T-cell (primary cell): ENCODE data around the gene ORC3. TPM values are rescaled to one million over a fixed set of nuclear protein-coding genes. Genes with fewer than 3 reads are reported as not detected.
A peak's percentile ranks its signal among the peaks of the same experiment; 100 is the strongest.
"Not testable (repeated sequence)": the region's sequence is repeated elsewhere in the genome, so short reads cannot be mapped to it uniquely, and the experiment has no call there.

Experiments used
- ATAC-seq, 4 experiments: fragments of 200-7000 bp in 3 of 4; fragments of 150-1000 bp in 1 of 4; cut with Tn5 transposase; replicated peaks in 1 of 4; 1 replicate in 3 of 4; 2 replicates in 1 of 4; pipeline ENCODE4 v1.10.0; 2021; ENCODE audit warnings: moderate library complexity in 3 of 4, mild to moderate bottlenecking in 2 of 4, moderate number of reproducible peaks in 1 of 4
- CTCF ChIA-PET, 2 donors: fragments of 300-600 bp; sonication (Branson Sonifier 250); formaldehyde crosslinking; loops; one replicate each; lab custom pipeline; 2022; ENCODE audit warnings: antibody characterized with exemption in 2 of 2; lab: Charles Lee
- POLR2A ChIA-PET, 2 donors: fragments of 300-600 bp; sonication (Branson Sonifier 250); formaldehyde crosslinking; loops; one replicate each; lab custom pipeline; 2022; ENCODE audit warnings: antibody characterized with exemption in 2 of 2; lab: Charles Lee
- DNase-seq, 35 experiments: peaks; one replicate each; pipeline versions ENCODE4 v3.0.0 to v3.0.0-alpha.2; 2013 to 2023
- H3K27ac ChIP-seq: one replicate; pipeline ENCODE4 v1.5.1; 2013; ENCODE audit warnings: low read length
- H3K27me3 ChIP-seq, 2 experiments: replicated peaks in 1 of 2; 1 replicate in 1 of 2; 2 replicates in 1 of 2; pipeline versions ENCODE4 v1.6.1 to v1.7.0; 2013; ENCODE audit warnings: low read length in 1 of 2, mixed read lengths in 1 of 2; ENCODE audit not compliant: control insufficient read depth in 2 of 2, insufficient read depth in 2 of 2; ENCODE audit errors: extremely low read depth in 1 of 2
- H3K36me3 ChIP-seq, 2 donors: 1 replicate in 1 of 2; 2 replicates in 1 of 2; pipeline versions ENCODE4 v1.6.1 to v1.7.0; 2013; ENCODE audit warnings: low read length in 1 of 2; ENCODE audit not compliant: control insufficient read depth in 2 of 2, insufficient read depth in 1 of 2; ENCODE audit errors: extremely low read depth in 1 of 2
- H3K4me1 ChIP-seq, 2 experiments: 1 replicate in 1 of 2; 2 replicates in 1 of 2; pipeline versions ENCODE4 v1.6.1 to v1.7.0; 2013; ENCODE audit warnings: low read length in 2 of 2, mixed read lengths in 1 of 2; ENCODE audit not compliant: insufficient read depth in 2 of 2, control insufficient read depth in 1 of 2; ENCODE audit errors: extremely low read depth in 1 of 2
- H3K4me3 ChIP-seq, 2 donors: 1 replicate in 1 of 2; 2 replicates in 1 of 2; pipeline versions ENCODE4 v1.5.1 to v1.7.0; 2013; ENCODE audit warnings: mild to moderate bottlenecking in 2 of 2, low read length in 1 of 2, moderate library complexity in 1 of 2; ENCODE audit not compliant: control insufficient read depth in 1 of 2; ENCODE audit errors: extremely low read depth in 1 of 2
- H3K9me3 ChIP-seq: 2 replicates; pipeline ENCODE4 v1.7.0; 2013
- H3K27ac Mint-ChIP-seq, 2 donors: one replicate each; pipeline ENCODE4 v1.8.0; 2020 to 2021; ENCODE audit warnings: mild to moderate bottlenecking in 2 of 2, mixed read lengths in 2 of 2
- H3K27me3 Mint-ChIP-seq, 2 donors: one replicate each; pipeline ENCODE4 v1.8.0; 2021 to 2022; ENCODE audit warnings: mixed read lengths in 2 of 2
- H3K36me3 Mint-ChIP-seq: one replicate; pipeline ENCODE4 v1.8.0; 2021; ENCODE audit warnings: mixed read lengths
- H3K4me1 Mint-ChIP-seq, 3 donors: one replicate each; pipeline ENCODE4 v1.8.0; 2020 to 2022; ENCODE audit warnings: mixed read lengths in 3 of 3, mild to moderate bottlenecking in 1 of 3
- H3K4me3 Mint-ChIP-seq, 3 donors: one replicate each; pipeline ENCODE4 v1.8.0; 2020 to 2022; ENCODE audit warnings: mild to moderate bottlenecking in 3 of 3, mixed read lengths in 3 of 3, moderate library complexity in 3 of 3
- H3K9me3 Mint-ChIP-seq, 3 donors: one replicate each; pipeline ENCODE4 v1.8.0; 2020 to 2022; ENCODE audit warnings: mixed read lengths in 3 of 3
- WGBS: methylation state at CpG from one replicate; pipeline ENCODE4 v1.1.5; 2013; ENCODE audit warnings: missing lambda C conversion rate; ENCODE audit not compliant: insufficient coverage; 5-methylcytosine and 5-hydroxymethylcytosine counted together
- total RNA-seq, 35 experiments: library from RNA in 6 of 35; stranded (reverse) in 6 of 35; fragments of 120-200 nt in 1 of 35; gene quantifications; one replicate each; pipeline versions ENCODE4 v1.2.1 to v1.2.4 and lab custom pipeline; 2013 to 2026

ORC3 gene
- total RNA-seq, 5 donors from 2014 or later (not counting 1 experiment from before 2014, with no cell fraction given) = 15.9 to 20.9 (median 20.4) TPM

GRCh38 chr6:87613018-87613417 is 23.1 kb downstream of the ORC3 start:
- H3K36me3 Mint-ChIP-seq = peaks cover 42% of the 10 kb centered on the region
- ATAC-seq, H3K27ac ChIP-seq, H3K4me3 ChIP-seq, H3K9me3 Mint-ChIP-seq, H3K27me3 Mint-ChIP-seq, DNase-seq, H3K27me3 ChIP-seq, H3K9me3 ChIP-seq, H3K27ac Mint-ChIP-seq, H3K4me1 ChIP-seq, POLR2A ChIA-PET, H3K4me1 Mint-ChIP-seq, H3K4me3 Mint-ChIP-seq, CTCF ChIA-PET: not testable (repeated sequence)
- WGBS = no CpG with 5 or more reads among the region's 2 CpGs
- H3K36me3 ChIP-seq = peaks cover 0 to 31% of the 10 kb centered on the region in 2 donors

GRCh38 chr6:87617405-87617804 is 27.5 kb downstream of the ORC3 start:
- ATAC-seq (no peak), DNase-seq (no peak)
- H3K4me3 Mint-ChIP-seq = no peak overlapping the region
- Histone ChIP-seq H3K4me3 (no peak overlapping the region), H3K36me3 (peaks cover 0 to 21% of the 10 kb centered on the region in 2 donors), H3K27ac (no peak overlapping the region), H3K9me3 (no peaks in the 10 kb centered on the region), H3K4me1 (no peaks in the 10 kb centered on the region), H3K27me3 (no peaks in the 10 kb centered on the region)
- H3K27me3 Mint-ChIP-seq = no peaks in the 10 kb centered on the region
- POLR2A ChIA-PET = no interaction called here
- peaks cover 52% of the 10 kb centered on the region for H3K36me3 Mint-ChIP-seq
- CTCF ChIA-PET = no interaction called here
- peaks cover 0 to 9% (median 4%) of the 10 kb centered on the region in 3 donors for H3K4me1 Mint-ChIP-seq
- H3K9me3 Mint-ChIP-seq = no peaks in the 10 kb centered on the region
- no CpG with 5 or more reads among the region's 4 CpGs for WGBS
- H3K27ac Mint-ChIP-seq = no peak overlapping the region

GRCh38 chr6:87618531-87618930 is 28.6 kb downstream of the ORC3 start:
- CTCF ChIA-PET = no interaction called here
- no peak for DNase-seq
- Histone ChIP-seq H3K27ac (no peak overlapping the region), H3K27me3 (no peaks in the 10 kb centered on the region), H3K4me1 (no peaks in the 10 kb centered on the region), H3K36me3 (peaks cover 0 to 21% of the 10 kb centered on the region in 2 donors), H3K4me3 (no peak overlapping the region), H3K9me3 (no peaks in the 10 kb centered on the region)
- WGBS = 93% methylated on average over 1 of the region's 3 CpGs
- Mint-ChIP-seq H3K4me1 (peaks cover 0 to 9% (median 6%) of the 10 kb centered on the region in 3 donors), H3K27ac (no peak overlapping the region), H3K9me3 (no peaks in the 10 kb centered on the region), H3K4me3 (no peak overlapping the region), H3K27me3 (no peaks in the 10 kb centered on the region), H3K36me3 (peaks cover 52% of the 10 kb centered on the region)
- no peak for ATAC-seq
- POLR2A ChIA-PET = interaction anchor here in 1 of 2 donors (0.5 to 0.6 kb wide), 2 partner anchors 134 to 279 kb away, joined by 3 read pairs; no protein-coding TSS in a partner anchor

- Mint-ChIP-seq H3K9me3 (no peaks in the 10 kb centered on the region), H3K27ac (peak overlapping the region in 1 of 2 donors; percentile 10), H3K4me3 (no peak overlapping the region), H3K27me3 (no peaks in the 10 kb centered on the region), H3K36me3 (peaks cover 59% of the 10 kb centered on the region), H3K4me1 (peaks cover 2 to 8% (median 6%) of the 10 kb centered on the region in 3 donors)
- Histone ChIP-seq H3K9me3 (no peaks in the 10 kb centered on the region), H3K4me1 (no peaks in the 10 kb centered on the region), H3K27ac (no peak overlapping the region), H3K36me3 (peaks cover 0 to 16% of the 10 kb centered on the region in 2 donors), H3K4me3 (no peak overlapping the region), H3K27me3 (no peaks in the 10 kb centered on the region)
- ChIA-PET POLR2A (no interaction called here), CTCF (no interaction called here)
- WGBS = no CpG with 5 or more reads among the region's 3 CpGs
- DNase-seq (no peak), ATAC-seq (no peak)
Observed at GRCh38 chr6:87623248-87623647, 33.3 kb downstream of the ORC3 start.

GRCh38 chr6:87628424-87628823 is 38.5 kb downstream of the ORC3 start:
- DNase-seq = no peak
- Mint-ChIP-seq H3K27ac (no peak overlapping the region), H3K4me1 (peaks cover 0 to 2% (median 0%) of the 10 kb centered on the region in 3 donors), H3K36me3 (peaks cover 54% of the 10 kb centered on the region), H3K27me3 (no peaks in the 10 kb centered on the region), H3K4me3 (no peak overlapping the region), H3K9me3 (no peaks in the 10 kb centered on the region)
- ChIA-PET POLR2A (no interaction called here), CTCF (no interaction called here)
- H3K36me3 ChIP-seq = peaks cover 0 to 11% of the 10 kb centered on the region in 2 donors
- WGBS = no CpG with 5 or more reads among the region's 2 CpGs
- H3K27ac ChIP-seq = no peak overlapping the region
- H3K4me3 ChIP-seq = no peak overlapping the region
- H3K9me3 ChIP-seq = no peaks in the 10 kb centered on the region
- no peaks in the 10 kb centered on the region for H3K27me3 ChIP-seq
- no peaks in the 10 kb centered on the region for H3K4me1 ChIP-seq
- no peak for ATAC-seq

GRCh38 chr6:87628881-87629280 is 38.9 kb downstream of the ORC3 start:
- Histone ChIP-seq H3K4me1 (no peaks in the 10 kb centered on the region), H3K4me3 (no peak overlapping the region), H3K27ac (no peak overlapping the region), H3K27me3 (no peaks in the 10 kb centered on the region), H3K36me3 (peaks cover 0 to 8% of the 10 kb centered on the region in 2 donors), H3K9me3 (no peaks in the 10 kb centered on the region)
- Mint-ChIP-seq H3K36me3 (peaks cover 55% of the 10 kb centered on the region), H3K4me1 (peaks cover 0 to 2% (median 0%) of the 10 kb centered on the region in 3 donors), H3K9me3 (no peaks in the 10 kb centered on the region), H3K27me3 (no peaks in the 10 kb centered on the region), H3K27ac (no peak overlapping the region), H3K4me3 (no peak overlapping the region)
- POLR2A ChIA-PET = no interaction called here
- DNase-seq (no peak), ATAC-seq (no peak)
- CTCF ChIA-PET = no interaction called here

- H3K27ac Mint-ChIP-seq = no peak overlapping the region
- no peak overlapping the region for H3K27ac ChIP-seq
- no peaks in the 10 kb centered on the region for H3K27me3 ChIP-seq
- no peaks in the 10 kb centered on the region for H3K4me1 ChIP-seq
- no peak overlapping the region for H3K4me3 ChIP-seq
- no peak overlapping the region for H3K4me3 Mint-ChIP-seq
- H3K36me3 Mint-ChIP-seq = peaks cover 52% of the 10 kb centered on the region
- ChIA-PET CTCF (no interaction called here), POLR2A (interaction anchor here in 1 of 2 donors (0.6 kb wide), 1 partner anchor 14 kb away, joined by 3 read pairs; no protein-coding TSS in a partner anchor)
- DNase-seq (no peak), ATAC-seq (no peak)
- H3K36me3 ChIP-seq = peaks cover 0 to 16% of the 10 kb centered on the region in 2 donors
- no peaks in the 10 kb centered on the region for H3K27me3 Mint-ChIP-seq
- no CpG with 5 or more reads among the region's 1 CpG for WGBS
- no peaks in the 10 kb centered on the region for H3K4me1 Mint-ChIP-seq
- H3K9me3 ChIP-seq = no peaks in the 10 kb centered on the region
- no peaks in the 10 kb centered on the region for H3K9me3 Mint-ChIP-seq
Observed at GRCh38 chr6:87630746-87631145, 40.8 kb downstream of the ORC3 start.
